Measurements from ENCODE around the gene CHMP1B.

DNA sequence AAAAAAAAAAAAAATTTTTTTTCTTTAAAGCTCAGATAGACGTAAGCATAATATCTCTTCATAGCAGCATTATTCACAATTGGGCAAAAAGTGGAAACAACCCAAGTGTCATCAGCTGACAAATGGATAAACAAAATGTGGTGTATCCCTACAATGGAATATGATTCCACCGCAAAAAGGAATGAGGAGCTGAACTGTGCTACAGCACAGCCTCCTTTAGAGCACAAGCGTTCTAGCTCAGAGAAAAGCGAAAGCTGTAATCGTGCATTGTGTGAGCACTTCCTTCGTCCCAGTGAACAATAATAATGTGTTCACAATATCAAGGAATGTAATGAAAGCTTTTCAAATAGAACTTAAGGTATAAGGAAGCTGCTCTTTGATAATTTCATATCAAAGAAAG, 11.7 kb upstream of the CHMP1B start:
- TF ChIP-seq, protein P1, sequence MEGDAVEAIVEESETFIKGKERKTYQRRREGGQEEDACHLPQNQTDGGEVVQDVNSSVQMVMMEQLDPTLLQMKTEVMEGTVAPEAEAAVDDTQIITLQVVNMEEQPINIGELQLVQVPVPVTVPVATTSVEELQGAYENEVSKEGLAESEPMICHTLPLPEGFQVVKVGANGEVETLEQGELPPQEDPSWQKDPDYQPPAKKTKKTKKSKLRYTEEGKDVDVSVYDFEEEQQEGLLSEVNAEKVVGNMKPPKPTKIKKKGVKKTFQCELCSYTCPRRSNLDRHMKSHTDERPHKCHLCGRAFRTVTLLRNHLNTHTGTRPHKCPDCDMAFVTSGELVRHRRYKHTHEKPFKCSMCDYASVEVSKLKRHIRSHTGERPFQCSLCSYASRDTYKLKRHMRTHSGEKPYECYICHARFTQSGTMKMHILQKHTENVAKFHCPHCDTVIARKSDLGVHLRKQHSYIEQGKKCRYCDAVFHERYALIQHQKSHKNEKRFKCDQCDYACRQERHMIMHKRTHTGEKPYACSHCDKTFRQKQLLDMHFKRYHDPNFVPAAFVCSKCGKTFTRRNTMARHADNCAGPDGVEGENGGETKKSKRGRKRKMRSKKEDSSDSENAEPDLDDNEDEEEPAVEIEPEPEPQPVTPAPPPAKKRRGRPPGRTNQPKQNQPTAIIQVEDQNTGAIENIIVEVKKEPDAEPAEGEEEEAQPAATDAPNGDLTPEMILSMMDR (conservative IDR thresholded peaks at IDR 0.05) = no peak
- no peak for TF ChIP-seq ZFX (IDR thresholded peaks at IDR 0.05)
